ENCODE data around the gene ZFAND6.

Gene ZFAND6

GRCh38 chr15:80163217-80163616, 103.7 kb downstream of the ZFAND6 start:
- DNase-seq (ENCODE audit: insufficient read length) (no peak), FAIRE-seq (no peak)
- TF ChIP-seq TAF1 (IDR thresholded peaks at IDR 0.05; ENCODE audit: borderline replicate concordance, low read depth, low read length) (no peak), POLR2A (IDR thresholded peaks at IDR 0.05; ENCODE audit: low read depth, low read length) (no peak), POLR2AphosphoS5 (IDR thresholded peaks at IDR 0.05; ENCODE audit: low read depth, low read length) (no peak)

- TF ChIP-seq POLR2A (IDR thresholded peaks at IDR 0.05; ENCODE audit: low read depth, low read length), result no peak
- TF ChIP-seq TAF1 (IDR thresholded peaks at IDR 0.05; ENCODE audit: borderline replicate concordance, low read depth, low read length), result no peak
- TF ChIP-seq POLR2AphosphoS5 (IDR thresholded peaks at IDR 0.05; ENCODE audit: low read depth, low read length), result no peak
- DNase-seq (ENCODE audit: insufficient read length), result no peak
- FAIRE-seq, result no peak
Observed at GRCh38 chr15:80163897-80164296, 104.4 kb downstream of the ZFAND6 start.

- FAIRE-seq (no peak), DNase-seq (ENCODE audit: insufficient read length) (no peak)
- TF ChIP-seq POLR2A (IDR thresholded peaks at IDR 0.05; ENCODE audit: low read depth, low read length) (no peak), TAF1 (IDR thresholded peaks at IDR 0.05; ENCODE audit: borderline replicate concordance, low read depth, low read length) (no peak), POLR2AphosphoS5 (IDR thresholded peaks at IDR 0.05; ENCODE audit: low read depth, low read length) (no peak)
Observed at GRCh38 chr15:80167936-80168335, 108.5 kb downstream of the ZFAND6 start.

DNA sequence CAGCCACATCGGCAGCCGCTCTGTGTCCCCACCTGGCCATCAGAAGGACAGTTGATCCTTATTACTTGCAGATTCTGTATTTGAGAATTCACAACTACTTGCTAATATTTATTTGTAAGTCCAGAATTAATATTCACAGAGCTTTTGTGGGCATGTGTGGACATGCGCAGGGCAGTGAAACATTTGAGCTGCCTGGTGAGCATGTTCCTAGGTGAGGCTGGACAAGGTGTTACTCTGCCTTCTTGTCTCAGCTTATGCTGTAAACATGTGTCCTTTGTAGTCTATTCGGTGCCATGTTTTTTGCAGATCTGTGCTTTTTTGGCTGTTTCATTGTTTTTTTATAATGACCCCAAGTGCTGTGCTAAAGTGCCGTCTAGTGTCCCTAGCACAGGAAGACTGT, 108.9 kb downstream of the ZFAND6 start:
- TF ChIP-seq POLR2AphosphoS5 (IDR thresholded peaks at IDR 0.05; ENCODE audit: low read depth, low read length), result no peak
- TF ChIP-seq POLR2A (IDR thresholded peaks at IDR 0.05; ENCODE audit: low read depth, low read length), result no peak
- TF ChIP-seq TAF1 (IDR thresholded peaks at IDR 0.05; ENCODE audit: borderline replicate concordance, low read depth, low read length), result no peak
- no peak for DNase-seq (ENCODE audit: insufficient read length)
- FAIRE-seq, result no peak

DNA sequence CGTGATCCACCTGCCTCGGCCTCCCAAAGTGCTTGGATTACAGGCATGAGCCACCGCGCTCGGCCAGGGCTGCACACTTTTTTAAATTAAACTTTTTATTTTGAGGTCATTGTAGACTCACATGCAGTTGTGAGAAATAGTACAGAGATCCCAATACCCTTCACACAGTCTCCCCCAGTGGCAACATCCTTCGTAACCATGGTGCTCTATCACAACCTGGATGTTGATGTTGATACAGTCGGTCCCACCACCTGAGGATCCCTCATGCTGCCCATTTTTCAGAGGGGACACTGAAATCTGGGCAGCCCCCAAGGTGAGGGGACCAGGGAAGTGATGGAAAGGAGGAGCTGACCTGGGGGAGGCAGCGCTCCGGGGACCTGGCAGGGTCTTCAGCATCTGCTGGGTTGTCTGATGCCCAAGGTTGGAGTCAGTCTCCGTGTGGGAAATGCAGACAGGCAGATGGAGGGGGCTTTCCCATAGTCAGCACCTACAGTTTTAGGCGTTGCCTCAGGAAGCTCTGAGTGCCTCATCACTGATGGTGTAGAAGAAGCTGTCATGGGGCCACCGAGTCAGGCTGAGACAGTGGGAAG, 110.4 kb downstream of the ZFAND6 start:
- DNase-seq (ENCODE audit: insufficient read length) (no peak), FAIRE-seq (no peak)
- no peak for TF ChIP-seq POLR2AphosphoS5 (IDR thresholded peaks at IDR 0.05; ENCODE audit: low read depth, low read length)
- no peak for TF ChIP-seq TAF1 (IDR thresholded peaks at IDR 0.05; ENCODE audit: borderline replicate concordance, low read depth, low read length)
- TF ChIP-seq POLR2A (IDR thresholded peaks at IDR 0.05; ENCODE audit: low read depth, low read length), result no peak

DNA sequence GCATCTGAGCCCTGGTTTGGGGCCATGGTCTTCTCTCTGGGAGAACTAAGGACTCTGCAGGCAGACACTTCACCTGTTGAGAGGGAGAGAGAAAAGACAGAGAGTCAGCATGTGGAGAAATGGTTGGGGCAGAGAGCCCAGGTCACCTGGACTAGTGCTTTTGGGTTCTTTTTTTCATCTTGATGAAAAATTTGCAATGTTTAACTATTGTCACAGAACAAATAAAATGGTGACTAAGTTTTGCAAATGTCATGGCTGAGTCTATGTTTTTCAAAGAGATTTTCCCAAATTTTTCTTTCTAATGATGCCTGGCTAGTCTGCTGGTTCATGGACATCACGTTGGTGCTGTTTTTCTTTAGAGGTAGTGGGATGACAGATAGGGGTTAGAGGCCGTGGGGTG, 111.1 kb downstream of the ZFAND6 start:
- FAIRE-seq (no peak), DNase-seq (ENCODE audit: insufficient read length) (no peak)
- TF ChIP-seq TAF1 (IDR thresholded peaks at IDR 0.05; ENCODE audit: borderline replicate concordance, low read depth, low read length) (no peak), POLR2A (IDR thresholded peaks at IDR 0.05; ENCODE audit: low read depth, low read length) (no peak), POLR2AphosphoS5 (IDR thresholded peaks at IDR 0.05; ENCODE audit: low read depth, low read length) (no peak)

GRCh38 chr15:80171787-80172186, 112.3 kb downstream of the ZFAND6 start:
- no peak for FAIRE-seq
- DNase-seq (ENCODE audit: insufficient read length), result no peak
- TF ChIP-seq POLR2A (IDR thresholded peaks at IDR 0.05; ENCODE audit: low read depth, low read length), result no peak
- no peak for TF ChIP-seq TAF1 (IDR thresholded peaks at IDR 0.05; ENCODE audit: borderline replicate concordance, low read depth, low read length)
- TF ChIP-seq POLR2AphosphoS5 (IDR thresholded peaks at IDR 0.05; ENCODE audit: low read depth, low read length), result no peak

GRCh38 chr15:80172401-80172800, 112.9 kb downstream of the ZFAND6 start:
- no peak for DNase-seq (ENCODE audit: insufficient read length)
- TF ChIP-seq POLR2A (IDR thresholded peaks at IDR 0.05; ENCODE audit: low read depth, low read length) (no peak), TAF1 (IDR thresholded peaks at IDR 0.05; ENCODE audit: borderline replicate concordance, low read depth, low read length) (no peak), POLR2AphosphoS5 (IDR thresholded peaks at IDR 0.05; ENCODE audit: low read depth, low read length) (no peak)
- FAIRE-seq, result no peak

- DNase-seq (ENCODE audit: insufficient read length), result peak; percentile 58
- peak; percentile 97 for FAIRE-seq
- TF ChIP-seq POLR2AphosphoS5 (IDR thresholded peaks at IDR 0.05; ENCODE audit: low read depth, low read length), result no peak
- no peak for TF ChIP-seq TAF1 (IDR thresholded peaks at IDR 0.05; ENCODE audit: borderline replicate concordance, low read depth, low read length)
- no peak for TF ChIP-seq POLR2A (IDR thresholded peaks at IDR 0.05; ENCODE audit: low read depth, low read length)
Observed at GRCh38 chr15:80173022-80173759, 113.7 kb downstream of the ZFAND6 start.

DNA sequence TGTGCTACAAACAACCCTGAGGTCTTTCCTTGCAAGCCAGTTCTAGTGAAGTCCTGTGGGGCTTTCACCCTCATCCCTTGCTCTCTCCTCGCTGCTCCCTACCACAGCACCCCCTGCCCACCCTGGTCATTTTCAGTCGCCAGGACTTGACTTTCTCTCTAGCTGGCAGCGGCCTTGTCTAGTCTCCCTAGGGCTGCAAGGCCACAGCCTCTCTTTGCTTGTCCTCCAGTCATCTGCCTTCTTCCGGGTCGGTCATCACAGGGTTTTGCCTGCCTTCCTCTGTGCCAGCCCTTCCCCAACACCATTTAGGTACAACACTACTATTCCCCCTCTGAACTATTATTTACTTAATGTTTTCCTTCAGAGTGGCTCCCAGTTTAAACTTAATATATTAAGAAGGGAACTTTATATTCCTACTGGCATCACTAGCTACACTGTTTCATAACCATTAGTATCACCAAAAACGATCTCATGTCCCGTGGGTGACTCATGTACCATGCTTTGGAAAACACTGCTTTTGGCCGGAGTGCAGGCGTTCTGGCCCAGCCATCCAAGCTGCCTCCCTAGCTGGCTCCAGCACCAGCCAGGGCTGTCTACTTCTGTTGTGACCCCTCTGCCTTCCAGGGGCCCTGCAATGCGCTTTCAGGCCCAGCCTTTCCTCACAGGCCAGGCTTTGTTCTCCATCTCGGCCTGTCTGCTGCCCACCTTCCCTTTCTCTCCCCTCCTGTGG, 114.7 kb downstream of the ZFAND6 start:
- DNase-seq (ENCODE audit: insufficient read length) (no peak), FAIRE-seq (no peak)
- no peak for TF ChIP-seq TAF1 (IDR thresholded peaks at IDR 0.05; ENCODE audit: borderline replicate concordance, low read depth, low read length)

DNA sequence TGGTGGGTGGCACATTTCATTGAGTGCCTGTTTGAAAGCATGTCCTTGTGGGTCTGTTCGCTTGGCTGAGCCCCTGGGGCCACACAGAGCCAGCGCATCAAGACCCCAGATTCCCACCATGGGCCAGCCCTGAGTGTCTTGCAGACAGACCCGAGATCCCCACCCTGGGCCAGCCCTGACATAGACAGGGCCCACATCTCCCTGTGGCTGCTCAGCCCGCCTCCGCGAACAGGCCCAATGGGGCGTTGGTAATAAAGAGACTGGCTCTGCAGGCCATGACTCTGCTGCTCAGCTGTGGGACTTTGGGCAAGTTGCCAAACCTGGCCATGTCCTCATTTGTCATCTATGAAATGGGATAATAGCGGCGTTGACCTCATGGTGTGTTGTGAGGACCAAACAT, 116.0 kb downstream of the ZFAND6 start:
- TF ChIP-seq POLR2AphosphoS5 (IDR thresholded peaks at IDR 0.05; ENCODE audit: low read depth, low read length) (no peak), POLR2A (IDR thresholded peaks at IDR 0.05; ENCODE audit: low read depth, low read length) (no peak), TAF1 (IDR thresholded peaks at IDR 0.05; ENCODE audit: borderline replicate concordance, low read depth, low read length) (no peak)
- FAIRE-seq, result no peak
- DNase-seq (ENCODE audit: insufficient read length), result no peak

DNA sequence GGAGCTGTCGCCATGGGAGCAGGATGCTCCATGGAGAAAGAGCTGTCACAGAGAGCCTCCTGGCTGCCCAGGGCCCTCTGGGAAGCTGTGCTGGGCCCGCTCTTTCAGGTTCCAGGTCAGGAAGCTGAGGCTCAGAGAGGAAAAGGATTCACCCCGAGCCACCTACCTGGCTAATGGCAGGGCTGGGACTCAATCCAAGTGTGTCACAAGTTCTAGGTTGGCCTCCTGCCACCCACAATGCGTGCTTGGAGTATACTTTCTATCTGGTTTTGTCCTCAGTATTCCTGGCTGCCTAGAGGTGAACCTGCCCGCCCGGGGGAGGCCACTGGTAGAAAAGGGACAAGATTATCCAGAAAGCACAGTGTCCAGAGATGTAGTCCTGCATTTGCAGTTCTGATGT, 117.0 kb downstream of the ZFAND6 start:
- DNase-seq (ENCODE audit: insufficient read length) (no peak), FAIRE-seq (no peak)
- no peak for TF ChIP-seq POLR2A (IDR thresholded peaks at IDR 0.05; ENCODE audit: low read depth, low read length)
- no peak for TF ChIP-seq TAF1 (IDR thresholded peaks at IDR 0.05; ENCODE audit: borderline replicate concordance, low read depth, low read length)
- no peak for TF ChIP-seq POLR2AphosphoS5 (IDR thresholded peaks at IDR 0.05; ENCODE audit: low read depth, low read length)

Measured in GM12892 (cell line).